K562 (cell line): Measurements from ENCODE around the gene ALK. TPM values are rescaled to one million over a fixed set of nuclear protein-coding genes. Genes with fewer than 3 reads are reported as not detected.

Experiments used
- ATAC-seq: fragments of 200-7000 bp; cut with Tn5 transposase; 3 replicates; pipeline ENCODE4 v1.9.1; 2020; ENCODE audit warnings: moderate library complexity
- BruUV-seq: library from RNA; stranded (reverse); fragments of 400-500 nt; replicated peaks from 2 replicates; lab custom pipeline; 2021; lab: Mats Ljungman, UMichigan
- CTCF ChIA-PET: fragments of 300-600 bp; formaldehyde crosslinking; extraction: SDS; loops from one replicate; lab custom pipeline; 2021; ENCODE audit warnings: low intra/inter-chr PET ratio; lab: Yijun Ruan, JAX
- POLR2A ChIA-PET: fragments of 300-600, 350-650 bp; sonication (Branson Sonifier 250); formaldehyde crosslinking; extraction: SDS; loops from one replicate; lab custom pipeline; 2021; ENCODE audit warnings: antibody characterized with exemption, inconsistent platforms; lab: Yijun Ruan, JAX
- DNase-seq, 4 experiments: peaks; one replicate each; pipeline versions ENCODE4 v3.0.0 to v3.0.0-alpha.2; 2011 to 2018; ENCODE audit warnings: low spot score in 3 of 4, mixed read lengths in 3 of 4; ENCODE audit errors: extremely low read depth in 1 of 4
- FAIRE-seq: peaks from 2 replicates; lab custom pipeline; 2011; peaks lifted over from hg19 to GRCh38; lab: Jason Lieb, UNC
- H2AFZ ChIP-seq: 2 replicates; pipeline ENCODE4 v1.6.0; 2011; ENCODE audit warnings: low read depth, low read length, control low read depth, inconsistent platforms
- H3K27ac ChIP-seq: fragments of 200-600 bp; 3 replicates; pipeline ENCODE4 v1.8.0; 2011; ENCODE audit warnings: low read depth, mild to moderate bottlenecking, control low read depth, inconsistent platforms, low read length, moderate library complexity, mixed read lengths; ENCODE audit errors: extremely low read depth
- H3K27me3 ChIP-seq, 2 experiments: fragments of 300-600 bp in 1 of 2; 2 replicates in 1 of 2; 3 replicates in 1 of 2; pipeline versions ENCODE4 v1.6.0 to v1.8.0; 2011; ENCODE audit warnings: inconsistent platforms in 2 of 2, low read length in 2 of 2, mild to moderate bottlenecking in 1 of 2, mixed read lengths in 1 of 2, moderate library complexity in 1 of 2; ENCODE audit not compliant: control insufficient read depth in 2 of 2, insufficient read depth in 2 of 2
- H3K36me3 ChIP-seq: fragments of 300-600 bp; 3 replicates; pipeline ENCODE4 v1.8.0; 2011; ENCODE audit warnings: mild to moderate bottlenecking, low read length, inconsistent platforms; ENCODE audit not compliant: control insufficient read depth, insufficient read depth
- H3K4me1 ChIP-seq, 2 experiments: fragments of 200-600 bp in 1 of 2; replicated peaks in 1 of 2; 2 replicates in 1 of 2; 3 replicates in 1 of 2; pipeline versions ENCODE4 v1.5.1 to v1.8.0; 2011; ENCODE audit warnings: inconsistent platforms in 2 of 2, low read length in 2 of 2, mild to moderate bottlenecking in 1 of 2, mixed read lengths in 1 of 2, moderate library complexity in 1 of 2; ENCODE audit not compliant: control insufficient read depth in 2 of 2, insufficient read depth in 2 of 2
- H3K4me2 ChIP-seq: 2 replicates; pipeline ENCODE4 v1.6.1; 2011; ENCODE audit warnings: low read length, control low read depth, inconsistent platforms, mixed read lengths; ENCODE audit not compliant: insufficient read depth
- H3K4me3 ChIP-seq: fragments of 200-600 bp; sonication (generic), shearing (Covaris generic); 2 replicates; pipeline ENCODE4 v1.5.1; 2016; ENCODE audit warnings: control low read depth, inconsistent platforms
- H3K79me2 ChIP-seq: fragments of 200-600 bp; 3 replicates; pipeline ENCODE4 v1.8.0; 2011; ENCODE audit warnings: low read length, inconsistent platforms; ENCODE audit not compliant: control insufficient read depth, insufficient read depth
- H3K9ac ChIP-seq, 2 experiments: 2 replicates each; pipeline versions ENCODE4 v1.6.0 to v1.6.1; 2011; ENCODE audit warnings: low read depth in 2 of 2, low read length in 2 of 2, control low read depth in 1 of 2, inconsistent platforms in 1 of 2, mild to moderate bottlenecking in 1 of 2, mixed read lengths in 1 of 2; ENCODE audit not compliant: insufficient read depth in 1 of 2
- H3K9me1 ChIP-seq: one replicate; pipeline ENCODE4 v1.6.0; 2011; ENCODE audit warnings: inconsistent platforms, mild to moderate bottlenecking, low read length, moderate library complexity; ENCODE audit not compliant: control insufficient read depth, insufficient read depth
- H3K9me3 ChIP-seq: replicated peaks from 2 replicates; pipeline ENCODE4 v1.5.1; 2011; ENCODE audit warnings: low read depth, low read length, inconsistent platforms; ENCODE audit not compliant: control insufficient read depth, insufficient read depth
- H4K20me1 ChIP-seq: replicated peaks from 2 replicates; pipeline ENCODE4 v1.6.1; 2011; ENCODE audit warnings: low read length, inconsistent platforms, mixed read lengths; ENCODE audit not compliant: control insufficient read depth, insufficient read depth
- BRD4 ChIP-seq: fragments of 200-600 bp; sonication (generic); IDR thresholded peaks from 2 replicates; pipeline ENCODE4 v1.6.1; 2017; ENCODE audit warnings: inconsistent platforms
- CEBPG ChIP-seq, 3 experiments: fragments of 200-800 bp in 1 of 3; sonication (Bioruptor generic) in 1 of 3; sonication (generic) in 1 of 3; formaldehyde crosslinking in 1 of 3; IDR thresholded peaks in 2 of 3; conservative IDR thresholded peaks in 1 of 3; 2 replicates each; pipeline versions ENCODE4 v1.6.1 to v1.8.0; 2016 to 2022; ENCODE audit warnings: missing compliant biosample characterization in 2 of 3, missing genetic modification characterization in 2 of 3, mild to moderate bottlenecking in 1 of 3, missing genetic modification reagents in 1 of 3
- ELF2 ChIP-seq: fragments of 250-450 bp; sonication (Bioruptor Pico); IDR thresholded peaks from 2 replicates; pipeline ENCODE4 v1.5.0; 2021; ENCODE audit warnings: mild to moderate bottlenecking
- ELF4 ChIP-seq: fragments of 450-650 bp; formaldehyde crosslinking; IDR thresholded peaks from 2 replicates; pipeline ENCODE4 v1.4.0; 2022; ENCODE audit warnings: missing genetic modification characterization
- IRF2 ChIP-seq: sonication (generic); formaldehyde crosslinking; IDR thresholded peaks from 2 replicates; pipeline ENCODE4 v1.8.1; 2022; ENCODE audit warnings: mild to moderate bottlenecking, missing genetic modification reagents
- KHSRP ChIP-seq: fragments of 450-650 bp; IDR thresholded peaks from 2 replicates; pipeline ENCODE4 v1.6.1; 2017
- KLF1 ChIP-seq: fragments of 450-650 bp; IDR thresholded peaks from 2 replicates; pipeline ENCODE4 v1.6.1; 2016; ENCODE audit warnings: missing genetic modification characterization, missing compliant biosample characterization
- MAFG ChIP-seq: fragments of 450-650 bp; conservative IDR thresholded peaks from 2 replicates; pipeline ENCODE4 v1.6.1; 2016; ENCODE audit warnings: missing genetic modification characterization, missing compliant biosample characterization
- NCOA2 ChIP-seq, 2 experiments: fragments of 450-650 bp; IDR thresholded peaks; 2 replicates each; pipeline ENCODE4 v1.6.1; 2018; ENCODE audit warnings: mild to moderate bottlenecking in 2 of 2, moderate library complexity in 1 of 2; ENCODE audit not compliant: partially characterized antibody in 2 of 2
- NFRKB ChIP-seq: fragments of 450-650 bp; IDR thresholded peaks from 2 replicates; pipeline ENCODE4 v1.6.1; 2016; ENCODE audit warnings: low read depth
- PHF20 ChIP-seq: fragments of 450-650 bp; IDR thresholded peaks from 2 replicates; pipeline ENCODE4 v1.6.1; 2018; ENCODE audit not compliant: partially characterized antibody
- PKNOX1 ChIP-seq: fragments of 450-650 bp; IDR thresholded peaks from 2 replicates; pipeline ENCODE4 v1.6.1; 2016
- SIRT6 ChIP-seq: IDR thresholded peaks from one replicate; pipeline ENCODE4 v1.6.1; 2012; ENCODE audit warnings: low read depth, mild to moderate bottlenecking, control low read depth, inconsistent platforms, low read length, moderate library complexity
- SMARCB1 ChIP-seq: IDR thresholded peaks from 2 replicates; pipeline ENCODE4 v1.6.1; 2011; ENCODE audit warnings: improper control_type of control experiment, low read depth; ENCODE audit not compliant: insufficient read length
- SNIP1 ChIP-seq: fragments of 450-650 bp; IDR thresholded peaks from 2 replicates; pipeline ENCODE4 v1.7.1; 2017; ENCODE audit warnings: low read depth, mild to moderate bottlenecking
- SPI1 ChIP-seq: IDR thresholded peaks from 2 replicates; pipeline ENCODE4 v1.6.1; 2011; ENCODE audit warnings: low read depth, low read length, control low read depth, borderline replicate concordance
- ZNF174 ChIP-seq: fragments of 250-450 bp; sonication (Bioruptor Pico); IDR thresholded peaks from 2 replicates; pipeline ENCODE4 v1.4.0; 2020; ENCODE audit warnings: mild to moderate bottlenecking
- ZNF212 ChIP-seq: fragments of 450-650 bp; formaldehyde crosslinking; IDR thresholded peaks from 2 replicates; pipeline ENCODE4 v1.4.0; 2020; ENCODE audit warnings: mild to moderate bottlenecking
- WGBS: fragments of 100-300 bp; shearing (Covaris generic); methylation state at CpG from one replicate; pipeline ENCODE4 v1.1.6; 2016; ENCODE audit warnings: low coverage, mixed read lengths; ENCODE audit not compliant: insufficient coverage; ENCODE audit errors: missing lambda C conversion rate; 5-methylcytosine and 5-hydroxymethylcytosine counted together
- in situ Hi-C: fragments of 300-500 bp; cut with MboI; formaldehyde crosslinking; loops from 4 replicates; pipeline ENCODE4 v1.15.0; 2018; ENCODE audit warnings: inconsistent platforms, mixed read lengths
- intact Hi-C: fragments of 100-400 bp; cut with micrococcal nuclease; formaldehyde crosslinking; loops from 2 replicates; pipeline ENCODE4 v1.14.2; 2022
- polyA plus RNA-seq, 8 experiments: library from polyadenylated mRNA; depleted of rRNA in 4 of 8; stranded (reverse) in 5 of 8; unstranded in 3 of 8; fragments of >200 nt; fragmentation: Nextera tagmentation in 2 of 8; fragmentation: Illumina TruSeq in 1 of 8; extraction: Ambion mirVana in 2 of 8; extraction: Trizol in 1 of 8; gene quantifications; 2 replicates each; pipeline versions ENCODE4 v1.2.1 to v1.2.3, GENCODE V29; 2011 to 2014; ENCODE audit warnings: inconsistent platforms in 1 of 8, missing spikeins in 1 of 8
- total RNA-seq, 7 experiments: library from RNA; depleted of rRNA in 6 of 7; stranded (reverse); fragments of >200 nt in 6 of 7; fragmentation: Illumina TruSeq in 2 of 7; extraction: Trizol in 2 of 7; gene quantifications; 2 replicates each; pipeline versions ENCODE4 v1.2.1 to v1.2.3, GENCODE V29; 2011 to 2021; ENCODE audit warnings: low replicate concordance in 1 of 7
- TF ChIP-seq, protein P1 (sequence below): fragments of 450-650 bp; formaldehyde crosslinking; IDR thresholded peaks from 2 replicates; pipeline ENCODE4 v1.4.0; 2022; ENCODE audit warnings: missing genetic modification characterization
- TF ChIP-seq, protein P2 (sequence below): conservative IDR thresholded peaks from 2 replicates; pipeline ENCODE4 v1.6.1; 2011; ENCODE audit warnings: low read depth, mild to moderate bottlenecking, low read length; ENCODE audit not compliant: control insufficient read depth

Gene ALK
- total and polyA plus RNA-seq, 9 of the 15 experiments (the other 6 are each of a cell fraction or from before 2014, with no cell fraction given) = not detected

DNA sequence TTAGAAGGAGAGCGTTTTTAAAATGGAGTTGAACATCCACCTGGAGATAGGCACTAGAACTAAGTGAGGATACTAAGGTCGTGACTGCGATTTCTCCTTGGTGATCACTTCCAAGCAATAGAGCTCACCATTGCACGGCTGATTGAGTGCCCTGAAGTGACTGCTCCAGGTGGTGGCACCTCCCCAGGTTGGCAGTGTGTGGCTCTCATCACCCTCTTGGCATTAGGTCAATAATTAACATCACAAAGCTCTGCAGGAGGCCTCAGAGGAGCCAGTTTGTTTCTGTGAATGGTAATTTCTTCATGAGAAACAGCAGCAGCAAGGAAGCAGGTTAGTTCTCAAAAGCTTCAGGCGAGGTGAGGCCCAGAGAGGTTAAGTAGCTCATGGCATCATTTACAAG, 546.6 kb downstream of the ALK start:
- Histone ChIP-seq H3K27ac (no peak overlapping the region), H2AFZ (no peak overlapping the region), H3K4me2 (no peak overlapping the region), H4K20me1 (no peaks in the 10 kb centered on the region), H3K9ac (no peak overlapping the region), H3K4me3 (no peak overlapping the region), H3K27me3 (no peaks in the 10 kb centered on the region), H3K36me3 (no peaks in the 10 kb centered on the region), H3K9me3 (no peaks in the 10 kb centered on the region), H3K79me2 (no peaks in the 10 kb centered on the region), H3K4me1 (no peaks in the 10 kb centered on the region), H3K9me1 (no peaks in the 10 kb centered on the region)
- CTCF ChIA-PET = no interaction called here
- ATAC-seq = no peak
- in situ Hi-C loops = no loop called here
- 0% methylated on average over 5 of the region's 5 CpGs for WGBS
- DNase-seq = no peak
- BruUV-seq = no TSS peak
- POLR2A ChIA-PET = interaction anchor here (0.6 kb wide), 1 partner anchor 10 kb away, joined by 3 read pairs; no protein-coding TSS in a partner anchor
- TF ChIP-seq ZNF212 (CRISPR knock-in tag) = no peak
- TF ChIP-seq, protein P1, sequence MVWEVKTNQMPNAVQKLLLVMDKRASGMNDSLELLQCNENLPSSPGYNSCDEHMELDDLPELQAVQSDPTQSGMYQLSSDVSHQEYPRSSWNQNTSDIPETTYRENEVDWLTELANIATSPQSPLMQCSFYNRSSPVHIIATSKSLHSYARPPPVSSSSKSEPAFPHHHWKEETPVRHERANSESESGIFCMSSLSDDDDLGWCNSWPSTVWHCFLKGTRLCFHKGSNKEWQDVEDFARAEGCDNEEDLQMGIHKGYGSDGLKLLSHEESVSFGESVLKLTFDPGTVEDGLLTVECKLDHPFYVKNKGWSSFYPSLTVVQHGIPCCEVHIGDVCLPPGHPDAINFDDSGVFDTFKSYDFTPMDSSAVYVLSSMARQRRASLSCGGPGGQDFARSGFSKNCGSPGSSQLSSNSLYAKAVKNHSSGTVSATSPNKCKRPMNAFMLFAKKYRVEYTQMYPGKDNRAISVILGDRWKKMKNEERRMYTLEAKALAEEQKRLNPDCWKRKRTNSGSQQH (CRISPR knock-in tag) = no peak
- no peak for TF ChIP-seq NFRKB
- no peak for TF ChIP-seq SMARCB1
- no peak for TF ChIP-seq KLF1 (tag)
- no peak for TF ChIP-seq ELF2 (CRISPR knock-in tag)
- no peak for TF ChIP-seq NCOA2 (IDR thresholded peaks at IDR 0.05; ENCODE audit: partially characterized antibody in 2 of 2)
- TF ChIP-seq IRF2 = no peak
- TF ChIP-seq, protein P2, sequence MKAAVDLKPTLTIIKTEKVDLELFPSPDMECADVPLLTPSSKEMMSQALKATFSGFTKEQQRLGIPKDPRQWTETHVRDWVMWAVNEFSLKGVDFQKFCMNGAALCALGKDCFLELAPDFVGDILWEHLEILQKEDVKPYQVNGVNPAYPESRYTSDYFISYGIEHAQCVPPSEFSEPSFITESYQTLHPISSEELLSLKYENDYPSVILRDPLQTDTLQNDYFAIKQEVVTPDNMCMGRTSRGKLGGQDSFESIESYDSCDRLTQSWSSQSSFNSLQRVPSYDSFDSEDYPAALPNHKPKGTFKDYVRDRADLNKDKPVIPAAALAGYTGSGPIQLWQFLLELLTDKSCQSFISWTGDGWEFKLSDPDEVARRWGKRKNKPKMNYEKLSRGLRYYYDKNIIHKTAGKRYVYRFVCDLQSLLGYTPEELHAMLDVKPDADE = no peak
- TF ChIP-seq BRD4 = no peak
- no peak for TF ChIP-seq SIRT6
- no peak for TF ChIP-seq SPI1
- no peak for TF ChIP-seq KHSRP
- no peak for TF ChIP-seq ELF4
- TF ChIP-seq CEBPG (CRISPR knock-in tag; IDR thresholded peaks at IDR 0.05) = no peak
- TF ChIP-seq CEBPG (tag; conservative IDR thresholded peaks at IDR 0.05 in 1 of 2, IDR thresholded peaks at IDR 0.05 in 1 of 2) = no peak
- TF ChIP-seq PKNOX1 = no peak
- no peak for TF ChIP-seq SNIP1
- TF ChIP-seq ZNF174 (CRISPR knock-in tag) = no peak
- no peak for TF ChIP-seq PHF20
- no peak for TF ChIP-seq MAFG (tag)
- intact Hi-C loops = no loop called here
- FAIRE-seq = no peak
